Right lung (tissue), 10 donors: ENCODE results near the gene TCOF1. TPM values are rescaled to one million over a fixed set of nuclear protein-coding genes. Genes with fewer than 3 reads are reported as not detected.

Experiments used
- DNase-seq, 2 donors: peaks; one replicate each; pipeline ENCODE4 v3.0.0-alpha.2; 2013
- long read RNA-seq, 8 donors: transcript quantifications; one replicate each; lab custom pipeline, GENCODE V29; 2026
- polyA plus RNA-seq, 5 donors: library from polyadenylated mRNA; unstranded; fragments of 120-200 nt; gene quantifications; one replicate each; pipeline versions ENCODE4 v1.2.1 to v1.2.3, GENCODE V29; 2013; ENCODE audit warnings: inconsistent platforms in 1 of 5, low replicate concordance in 1 of 5; ENCODE audit not compliant: insufficient read length in 5 of 5, insufficient read depth in 1 of 5

TCOF1 gene
- 10 to 100 TPM; 20.4 to 35.0 (median 28.0) TPM for polyA plus RNA-seq
- long read RNA-seq, donor 1, partial matches to known transcripts = 29 of 29 reads
- long read RNA-seq, donor 1, other reads (novel, unspliced or antisense) = 0 of 29 reads
- long read RNA-seq, donor 2, partial matches to known transcripts = 17 of 17 reads
- long read RNA-seq, donor 2, other reads (novel, unspliced or antisense) = 0 of 17 reads
- long read RNA-seq, donor 3, partial matches to known transcripts = 306 of 339 reads
- long read RNA-seq, donor 3, other reads (novel, unspliced or antisense) = 33 of 339 reads
- long read RNA-seq, donor 4, partial matches to known transcripts = 17 of 17 reads
- long read RNA-seq, donor 4, other reads (novel, unspliced or antisense) = 0 of 17 reads
- long read RNA-seq, donor 5, partial matches to known transcripts = 33 of 33 reads
- long read RNA-seq, donor 5, other reads (novel, unspliced or antisense) = 0 of 33 reads
- long read RNA-seq, donor 6, partial matches to known transcripts = 7,703 of 7,873 reads
- long read RNA-seq, donor 6, other reads (novel, unspliced or antisense) = 170 of 7,873 reads
- long read RNA-seq, donor 7, partial matches to known transcripts = 33 of 33 reads
- long read RNA-seq, donor 7, other reads (novel, unspliced or antisense) = 0 of 33 reads
- long read RNA-seq, donor 8, partial matches to known transcripts = 6 of 6 reads
- long read RNA-seq, donor 8, other reads (novel, unspliced or antisense) = 0 of 6 reads

GRCh38 chr5:150357326-150358260 is at the start of gene TCOF1:
TCOF1 (plus strand) TSS chr5:150357697; CDS start chr5:150357747, 50 bp downstream.
- DNase-seq = peak; percentile 96 to 97

- no peak for DNase-seq
These were observed 48.2 kb upstream of the TCOF1 start for GRCh38 chr5:150309101-150309885.

- no peak for DNase-seq
These were observed 47.6 kb upstream of the TCOF1 start for GRCh38 chr5:150309886-150310239.

- DNase-seq = no peak
These were observed 47.3 kb upstream of the TCOF1 start for GRCh38 chr5:150310246-150310645.

- no peak for DNase-seq
These were observed 46.3 kb upstream of the TCOF1 start for GRCh38 chr5:150311015-150311692.

- DNase-seq = no peak
These were observed 45.0 kb upstream of the TCOF1 start for GRCh38 chr5:150312518-150312917.

- no peak for DNase-seq
These were observed 44.0 kb upstream of the TCOF1 start for GRCh38 chr5:150313501-150313900.

GRCh38 chr5:150313921-150314716 is 43.4 kb upstream of the TCOF1 start:
- DNase-seq = no peak

GRCh38 chr5:150315245-150315644 is 42.3 kb upstream of the TCOF1 start:
- no peak for DNase-seq

GRCh38 chr5:150316320-150316719 is 41.2 kb upstream of the TCOF1 start:
- no peak for DNase-seq

GRCh38 chr5:150317048-150318003 is 40.2 kb upstream of the TCOF1 start:
- DNase-seq = no peak

GRCh38 chr5:150318613-150319483 is 38.6 kb upstream of the TCOF1 start:
- no peak for DNase-seq

GRCh38 chr5:150319484-150319790 is 38.1 kb upstream of the TCOF1 start:
- DNase-seq = no peak

- peak; percentile 77 to 87 for DNase-seq
These were observed 37.4 kb upstream of the TCOF1 start for GRCh38 chr5:150320044-150320613.

GRCh38 chr5:150321211-150321610 is 36.3 kb upstream of the TCOF1 start:
- no peak for DNase-seq

GRCh38 chr5:150321784-150322183 is 35.7 kb upstream of the TCOF1 start:
- DNase-seq = no peak

- no peak for DNase-seq
These were observed 35.3 kb upstream of the TCOF1 start for GRCh38 chr5:150322202-150322601.
